HepG2 (cell line): Measurements from ENCODE around the gene BTBD6. TPM values are rescaled to one million over a fixed set of nuclear protein-coding genes. Genes with fewer than 3 reads are reported as not detected.

ENCODE experiments used
- ATAC-seq: fragments of 200-7000 bp; cut with Tn5 transposase; 3 replicates; pipeline ENCODE4 v1.9.1; 2020; ENCODE audit warnings: mild to moderate bottlenecking, moderate library complexity
- BruUV-seq: library from RNA; stranded (reverse); fragments of 400-500 nt; replicated peaks from 2 replicates; lab custom pipeline; 2021; lab: Mats Ljungman, UMichigan
- CTCF ChIA-PET: fragments of 300-600 bp; formaldehyde crosslinking; extraction: SDS; loops from one replicate; lab custom pipeline; 2021; ENCODE audit warnings: low total read pairs, inconsistent platforms, low intra/inter-chr PET ratio; lab: Yijun Ruan, JAX
- POLR2A ChIA-PET: fragments of 350-600 bp; sonication (Branson Sonifier 250); formaldehyde crosslinking; loops from one replicate; lab custom pipeline; 2020; ENCODE audit warnings: antibody characterized with exemption, inconsistent platforms; lab: Yijun Ruan, JAX
- DNase-seq: peaks from one replicate; pipeline ENCODE4 v3.0.0-alpha.2; 2015; ENCODE audit warnings: low spot score
- FAIRE-seq: peaks from 3 replicates; lab custom pipeline; 2011; peaks lifted over from hg19 to GRCh38; lab: Jason Lieb, UNC
- H2AFZ ChIP-seq: one replicate; pipeline ENCODE4 v1.6.1; 2011; ENCODE audit warnings: low read length, inconsistent platforms
- H3K27ac ChIP-seq: fragments of 300-600 bp; 3 replicates; pipeline ENCODE4 v1.8.0; 2011; ENCODE audit warnings: mixed run types, mild to moderate bottlenecking, mixed read lengths, low read length, inconsistent platforms; ENCODE audit not compliant: insufficient read depth; ENCODE audit errors: extremely low read length
- H3K27me3 ChIP-seq, 2 experiments: fragments of 200-600 bp in 1 of 2; 2 replicates in 1 of 2; 3 replicates in 1 of 2; pipeline versions ENCODE4 v1.6.0 to v1.8.0; 2011; ENCODE audit warnings: low read length in 2 of 2, mild to moderate bottlenecking in 2 of 2, moderate library complexity in 2 of 2, inconsistent platforms in 1 of 2; ENCODE audit not compliant: insufficient read depth in 2 of 2, control insufficient read depth in 1 of 2
- H3K36me3 ChIP-seq, 2 experiments: fragments of 200-600 bp in 1 of 2; replicated peaks in 1 of 2; 2 replicates in 1 of 2; 3 replicates in 1 of 2; pipeline versions ENCODE4 v1.5.1 to v1.8.0; 2011; ENCODE audit warnings: low read length in 2 of 2, inconsistent platforms in 1 of 2; ENCODE audit not compliant: insufficient read depth in 2 of 2, control insufficient read depth in 1 of 2
- H3K4me1 ChIP-seq: 2 replicates; pipeline ENCODE4 v1.5.1; 2012; ENCODE audit warnings: low read length, inconsistent platforms; ENCODE audit not compliant: insufficient read depth
- H3K4me2 ChIP-seq: 2 replicates; pipeline ENCODE4 v1.6.0; 2011; ENCODE audit warnings: low read depth, low read length, inconsistent platforms
- H3K4me3 ChIP-seq, 3 experiments: fragments of 200-600 bp in 1 of 3; sonication (generic), shearing (Covaris generic) in 1 of 3; replicated peaks in 1 of 3; 2 replicates each; pipeline ENCODE4 v1.5.1; 2011 to 2016; ENCODE audit warnings: low read length in 3 of 3, inconsistent platforms in 2 of 3, low read depth in 2 of 3, mild to moderate bottlenecking in 2 of 3, control low read depth in 1 of 3, mixed read lengths in 1 of 3; ENCODE audit not compliant: insufficient read depth in 1 of 3
- H3K79me2 ChIP-seq: one replicate; pipeline ENCODE4 v1.6.1; 2011; ENCODE audit warnings: low read length, inconsistent platforms; ENCODE audit not compliant: insufficient read depth
- H3K9ac ChIP-seq: 2 replicates; pipeline ENCODE4 v1.6.0; 2011; ENCODE audit warnings: mild to moderate bottlenecking, low read depth, low read length, inconsistent platforms; ENCODE audit not compliant: insufficient read depth
- H3K9me3 ChIP-seq: 2 replicates; pipeline ENCODE4 v1.5.1; 2012; ENCODE audit warnings: mild to moderate bottlenecking, low read length
- H4K20me1 ChIP-seq: 2 replicates; pipeline ENCODE4 v1.6.0; 2011; ENCODE audit warnings: inconsistent platforms, mild to moderate bottlenecking, low read length, moderate library complexity; ENCODE audit not compliant: insufficient read depth
- ARID3A ChIP-seq: IDR thresholded peaks from 2 replicates; pipeline ENCODE4 v1.6.1; 2012; ENCODE audit warnings: low read depth, low read length, improper control_type of control experiment
- DPF2 ChIP-seq: sonication (generic); formaldehyde crosslinking; IDR thresholded peaks from 2 replicates; pipeline ENCODE4 v1.4.0; 2020; ENCODE audit warnings: mild to moderate bottlenecking, low read depth, missing genetic modification reagents, borderline replicate concordance
- FOXA3 ChIP-seq: IDR thresholded peaks from 2 replicates; pipeline ENCODE4 v1.6.1; 2016; ENCODE audit warnings: missing genetic modification reagents, missing compliant biosample characterization
- SAP130 ChIP-seq: IDR thresholded peaks from 2 replicates; pipeline ENCODE4 v1.6.1; 2016; ENCODE audit warnings: low read depth
- SNAPC5 ChIP-seq: sonication (generic); formaldehyde crosslinking; IDR thresholded peaks from 2 replicates; pipeline ENCODE4 v1.8.1; 2023; ENCODE audit warnings: mild to moderate bottlenecking, missing genetic modification reagents, borderline replicate concordance
- ZNF136 ChIP-seq: sonication (generic); formaldehyde crosslinking; IDR thresholded peaks from 2 replicates; pipeline ENCODE4 v1.8.1; 2022; ENCODE audit warnings: low read depth, mild to moderate bottlenecking, moderate library complexity, missing genetic modification reagents
- ZNF563 ChIP-seq: sonication (generic); formaldehyde crosslinking; IDR thresholded peaks from 2 replicates; pipeline ENCODE4 v1.8.0; 2022; ENCODE audit warnings: mild to moderate bottlenecking, moderate library complexity, missing genetic modification reagents
- ZNF646 ChIP-seq: sonication (generic); formaldehyde crosslinking; IDR thresholded peaks from 2 replicates; pipeline ENCODE4 v1.9.0; 2021; ENCODE audit warnings: mild to moderate bottlenecking, missing genetic modification reagents
- ZNF776 ChIP-seq: sonication (generic); formaldehyde crosslinking; IDR thresholded peaks from 2 replicates; pipeline ENCODE4 v1.4.0; 2020; ENCODE audit warnings: mild to moderate bottlenecking, missing genetic modification reagents
- ZNF792 ChIP-seq: IDR thresholded peaks from 2 replicates; pipeline ENCODE4 v1.6.1; 2016
- WGBS: methylation state at CpG from one replicate; pipeline ENCODE4 v1.1.6; 2017; ENCODE audit warnings: low lambda C conversion rate; 5-methylcytosine and 5-hydroxymethylcytosine counted together
- in situ Hi-C: cut with HindIII; loops from 2 replicates; pipeline ENCODE4 v1.10.0; 2017; ENCODE audit warnings: low pct_unique_long_range_greater_than_20kb; ENCODE audit not compliant: extremely low pct_ligation_motif_present
- intact Hi-C: fragments of 100-400 bp; cut with micrococcal nuclease; formaldehyde crosslinking; loops from one replicate; pipeline ENCODE4 v1.10.0; 2022; ENCODE audit not compliant: unreplicated experiment
- polyA plus RNA-seq, 8 experiments: library from polyadenylated mRNA; depleted of rRNA in 3 of 8; stranded (reverse) in 7 of 8; unstranded in 1 of 8; fragments of >200 nt; fragmentation: Illumina TruSeq in 4 of 8; extraction: Trizol in 4 of 8; gene quantifications; 2 replicates each; pipeline versions ENCODE4 v1.2.1 to v1.2.3, GENCODE V29; 2011 to 2016; ENCODE audit warnings: low read depth in 4 of 8, missing spikeins in 1 of 8, mixed read lengths in 1 of 8; ENCODE audit not compliant: insufficient read depth in 1 of 8
- total RNA-seq, 5 experiments: library from RNA; depleted of rRNA; stranded (reverse); fragments of >200 nt; fragmentation: Illumina TruSeq; extraction: Trizol; gene quantifications; 2 replicates each; pipeline ENCODE4 v1.2.3, GENCODE V29; 2016; ENCODE audit warnings: low read depth in 1 of 5
- TF ChIP-seq, protein P1 (sequence below): sonication (generic); formaldehyde crosslinking; IDR thresholded peaks from 2 replicates; pipeline ENCODE4 v1.9.0; 2021; ENCODE audit warnings: missing genetic modification reagents, borderline replicate concordance

Gene BTBD6
- total and polyA plus RNA-seq, 2 of the 13 experiments (the other 11 are each of a cell fraction or from before 2014, with no cell fraction given) = not detected

DNA sequence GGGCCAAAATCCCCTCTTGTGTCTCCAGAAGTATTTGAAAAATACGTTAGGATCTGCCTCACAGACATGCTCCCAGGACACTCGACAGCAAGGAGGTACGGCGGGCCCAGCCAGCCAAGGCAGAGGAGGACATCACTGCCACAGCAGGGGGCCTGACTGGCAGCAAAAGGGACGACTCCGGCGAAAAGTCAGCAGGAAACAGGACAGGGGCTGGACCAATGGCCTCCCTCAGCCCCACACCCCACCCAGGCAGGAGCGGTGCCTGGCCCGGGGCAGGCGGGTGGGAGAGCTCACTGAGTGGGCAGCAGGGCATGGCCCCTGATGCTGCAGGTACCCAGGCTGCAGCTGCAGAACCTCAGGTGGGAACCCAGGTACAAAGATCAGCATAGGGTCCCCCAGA is 34.7 kb downstream of the BTBD6 start (continued):
- TF ChIP-seq, protein P1, sequence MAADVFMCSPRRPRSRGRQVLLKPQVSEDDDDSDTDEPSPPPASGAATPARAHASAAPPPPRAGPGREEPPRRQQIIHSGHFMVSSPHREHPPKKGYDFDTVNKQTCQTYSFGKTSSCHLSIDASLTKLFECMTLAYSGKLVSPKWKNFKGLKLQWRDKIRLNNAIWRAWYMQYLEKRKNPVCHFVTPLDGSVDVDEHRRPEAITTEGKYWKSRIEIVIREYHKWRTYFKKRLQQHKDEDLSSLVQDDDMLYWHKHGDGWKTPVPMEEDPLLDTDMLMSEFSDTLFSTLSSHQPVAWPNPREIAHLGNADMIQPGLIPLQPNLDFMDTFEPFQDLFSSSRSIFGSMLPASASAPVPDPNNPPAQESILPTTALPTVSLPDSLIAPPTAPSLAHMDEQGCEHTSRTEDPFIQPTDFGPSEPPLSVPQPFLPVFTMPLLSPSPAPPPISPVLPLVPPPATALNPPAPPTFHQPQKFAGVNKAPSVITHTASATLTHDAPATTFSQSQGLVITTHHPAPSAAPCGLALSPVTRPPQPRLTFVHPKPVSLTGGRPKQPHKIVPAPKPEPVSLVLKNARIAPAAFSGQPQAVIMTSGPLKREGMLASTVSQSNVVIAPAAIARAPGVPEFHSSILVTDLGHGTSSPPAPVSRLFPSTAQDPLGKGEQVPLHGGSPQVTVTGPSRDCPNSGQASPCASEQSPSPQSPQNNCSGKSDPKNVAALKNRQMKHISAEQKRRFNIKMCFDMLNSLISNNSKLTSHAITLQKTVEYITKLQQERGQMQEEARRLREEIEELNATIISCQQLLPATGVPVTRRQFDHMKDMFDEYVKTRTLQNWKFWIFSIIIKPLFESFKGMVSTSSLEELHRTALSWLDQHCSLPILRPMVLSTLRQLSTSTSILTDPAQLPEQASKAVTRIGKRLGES = no peak
- no peak for TF ChIP-seq FOXA3 (CRISPR knock-in tag)
- no peak for TF ChIP-seq SAP130 (CRISPR knock-in tag)
- no peak for TF ChIP-seq ZNF792
- TF ChIP-seq, all 625 proteins: peak for 0

DNA sequence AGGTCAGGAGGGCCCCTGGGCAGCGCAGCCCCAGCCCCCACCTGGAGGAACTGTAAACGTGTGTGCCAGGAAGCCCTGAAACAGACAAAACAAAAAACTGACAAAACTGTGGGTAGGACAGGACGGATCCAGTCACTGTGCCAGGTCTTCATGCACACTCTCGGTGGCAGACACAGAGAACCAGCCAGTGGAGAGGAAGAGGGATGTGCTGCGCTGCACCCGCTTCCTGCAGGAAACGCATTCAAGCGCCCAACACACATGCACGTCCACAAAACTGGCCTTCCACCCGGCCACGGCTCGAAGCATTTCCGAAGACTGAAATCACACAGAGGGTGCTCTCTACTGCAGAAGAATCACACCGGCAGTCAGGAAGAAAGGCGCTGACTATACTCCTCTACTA is 35.6 kb downstream of the BTBD6 start:
- no peak overlapping the region for H3K4me3 ChIP-seq
- H3K9me3 ChIP-seq = no peaks in the 10 kb centered on the region
- H3K36me3 ChIP-seq = peaks cover 7 to 19% of the 10 kb centered on the region in 2 experiments; a peak in 3 of 5 replicates
- no TSS peak for BruUV-seq
- ChIA-PET CTCF (no interaction called here), POLR2A (no interaction called here)
- peaks cover 6% of the 10 kb centered on the region; the same call in 1 of the 2 replicates for H3K4me1 ChIP-seq
- no peak overlapping the region for H2AFZ ChIP-seq
- no peak for DNase-seq
- WGBS = 98% methylated on average over 15 of the region's 15 CpGs
- intact Hi-C loops (no loop called here), in situ Hi-C loops (loop anchor here (5.0 kb wide), 1 partner anchor 82 kb away; no protein-coding TSS in a partner anchor)
- no peak for FAIRE-seq
- no peak for ATAC-seq
- H4K20me1 ChIP-seq = peaks cover 11% of the 10 kb centered on the region; the same call in 1 of the 2 replicates
- H3K27ac ChIP-seq = no peak overlapping the region
- H3K27me3 ChIP-seq = no peaks in the 10 kb centered on the region
- H3K79me2 ChIP-seq = peaks cover 33% of the 10 kb centered on the region
- no peak overlapping the region for H3K9ac ChIP-seq
- H3K4me2 ChIP-seq = no peak overlapping the region
- TF ChIP-seq DPF2 (no peak), SNAPC5 (CRISPR knock-in tag) (no peak), ZNF776 (no peak), ZNF136 (CRISPR knock-in tag) (no peak), ARID3A (no peak), ZNF646 (no peak), ZNF563 (CRISPR knock-in tag) (no peak)
